ENCODE measurements around the gene ARL14EPL.

ARL14EPL gene

GRCh38 chr5:116032991-116033390, 719 bp downstream of the ARL14EPL start:
- peaks cover 12% of the 10 kb centered on the region for H3K4me1 Mint-ChIP-seq
- DNase-seq (no peak), ATAC-seq (no peak)
- no peak overlapping the region for H3K27ac Mint-ChIP-seq
- no peaks in the 10 kb centered on the region for H3K9me3 Mint-ChIP-seq
- H3K36me3 Mint-ChIP-seq (ENCODE audit: low read depth), result no peaks in the 10 kb centered on the region
- no peak overlapping the region for H3K4me3 Mint-ChIP-seq
- H3K27me3 Mint-ChIP-seq, result peaks cover 14% of the 10 kb centered on the region

GRCh38 chr5:116035123-116035522, 2.9 kb downstream of the ARL14EPL start:
- Mint-ChIP-seq H3K36me3 (ENCODE audit: low read depth) (no peaks in the 10 kb centered on the region), H3K4me3 (no peak overlapping the region), H3K27ac (no peak overlapping the region), H3K4me1 (peaks cover 24% of the 10 kb centered on the region), H3K27me3 (peaks cover 19% of the 10 kb centered on the region), H3K9me3 (no peaks in the 10 kb centered on the region)
- ATAC-seq (no peak), DNase-seq (no peak)

- H3K36me3 Mint-ChIP-seq (ENCODE audit: low read depth), result no peaks in the 10 kb centered on the region
- no peak for ATAC-seq
- no peak overlapping the region for H3K4me3 Mint-ChIP-seq
- no peak for DNase-seq
- no peaks in the 10 kb centered on the region for H3K9me3 Mint-ChIP-seq
- peaks cover 18% of the 10 kb centered on the region for H3K27me3 Mint-ChIP-seq
- H3K27ac Mint-ChIP-seq, result no peak overlapping the region
- peaks cover 24% of the 10 kb centered on the region for H3K4me1 Mint-ChIP-seq
Measured at GRCh38 chr5:116037236-116037822, 5.1 kb downstream of the ARL14EPL start.

GRCh38 chr5:116038817-116039216, 6.5 kb downstream of the ARL14EPL start:
- Mint-ChIP-seq H3K27me3 (peaks cover 20% of the 10 kb centered on the region), H3K36me3 (ENCODE audit: low read depth) (no peaks in the 10 kb centered on the region), H3K4me3 (no peak overlapping the region), H3K9me3 (no peaks in the 10 kb centered on the region), H3K27ac (peak overlapping the region; percentile 36), H3K4me1 (peaks cover 19% of the 10 kb centered on the region)
- DNase-seq (peak; percentile 16), ATAC-seq (peak; percentile 54)

- no peak for ATAC-seq
- no peak overlapping the region for H3K27ac Mint-ChIP-seq
- peaks cover 13% of the 10 kb centered on the region for H3K27me3 Mint-ChIP-seq
Measured at GRCh38 chr5:116042375-116042774, 10.1 kb downstream of the ARL14EPL start.

GRCh38 chr5:116044073-116044472, 11.8 kb downstream of the ARL14EPL start:
- DNase-seq (no peak), ATAC-seq (no peak)
- Mint-ChIP-seq H3K36me3 (ENCODE audit: low read depth) (no peaks in the 10 kb centered on the region), H3K4me3 (no peak overlapping the region), H3K9me3 (no peaks in the 10 kb centered on the region), H3K27ac (no peak overlapping the region), H3K4me1 (peaks cover under 1% of the 10 kb centered on the region), H3K27me3 (peaks cover 9% of the 10 kb centered on the region)

More at GRCh38 chr5:116042375-116042774, 10.1 kb downstream of the ARL14EPL start:
- Mint-ChIP-seq H3K36me3 (ENCODE audit: low read depth) (no peaks in the 10 kb centered on the region), H3K9me3 (no peaks in the 10 kb centered on the region), H3K4me3 (no peak overlapping the region), H3K4me1 (peaks cover 16% of the 10 kb centered on the region)
- DNase-seq, result no peak

- no peak overlapping the region for H3K27ac Mint-ChIP-seq
- H3K36me3 Mint-ChIP-seq (ENCODE audit: low read depth), result no peaks in the 10 kb centered on the region
- ATAC-seq (no peak), DNase-seq (no peak)
- no peak overlapping the region for H3K4me3 Mint-ChIP-seq
- H3K4me1 Mint-ChIP-seq, result no peaks in the 10 kb centered on the region
- H3K9me3 Mint-ChIP-seq, result no peaks in the 10 kb centered on the region
- H3K27me3 Mint-ChIP-seq, result peaks cover 4% of the 10 kb centered on the region
Measured at GRCh38 chr5:116045821-116046220, 13.5 kb downstream of the ARL14EPL start.

GRCh38 chr5:116046261-116046660, 14.0 kb downstream of the ARL14EPL start:
- Mint-ChIP-seq H3K4me1 (no peaks in the 10 kb centered on the region), H3K9me3 (no peaks in the 10 kb centered on the region), H3K36me3 (ENCODE audit: low read depth) (no peaks in the 10 kb centered on the region), H3K27ac (no peak overlapping the region), H3K27me3 (peaks cover 7% of the 10 kb centered on the region), H3K4me3 (no peak overlapping the region)
- ATAC-seq (no peak), DNase-seq (no peak)

GRCh38 chr5:116046823-116047222, 14.6 kb downstream of the ARL14EPL start:
- Mint-ChIP-seq H3K27ac (no peak overlapping the region), H3K27me3 (peaks cover 5% of the 10 kb centered on the region), H3K9me3 (no peaks in the 10 kb centered on the region), H3K36me3 (ENCODE audit: low read depth) (no peaks in the 10 kb centered on the region), H3K4me1 (no peaks in the 10 kb centered on the region), H3K4me3 (no peak overlapping the region)
- ATAC-seq (no peak), DNase-seq (no peak)

GRCh38 chr5:116058346-116058936, 26.2 kb downstream of the ARL14EPL start:
- Mint-ChIP-seq H3K4me3 (no peak overlapping the region), H3K27me3 (peaks cover 9% of the 10 kb centered on the region), H3K4me1 (no peaks in the 10 kb centered on the region), H3K27ac (no peak overlapping the region), H3K9me3 (no peaks in the 10 kb centered on the region), H3K36me3 (ENCODE audit: low read depth) (no peaks in the 10 kb centered on the region)
- DNase-seq, result no peak
- ATAC-seq, result no peak

GRCh38 chr5:116062352-116062751, 30.1 kb downstream of the ARL14EPL start:
- ATAC-seq (no peak), DNase-seq (no peak)
- no peak overlapping the region for H3K4me3 Mint-ChIP-seq
- H3K9me3 Mint-ChIP-seq, result no peaks in the 10 kb centered on the region
- H3K27me3 Mint-ChIP-seq, result peaks cover 23% of the 10 kb centered on the region
- H3K4me1 Mint-ChIP-seq, result no peaks in the 10 kb centered on the region
- H3K36me3 Mint-ChIP-seq (ENCODE audit: low read depth), result no peaks in the 10 kb centered on the region
- H3K27ac Mint-ChIP-seq, result no peak overlapping the region

- Mint-ChIP-seq H3K27ac (no peak overlapping the region), H3K4me3 (no peak overlapping the region), H3K9me3 (no peaks in the 10 kb centered on the region), H3K36me3 (ENCODE audit: low read depth) (no peaks in the 10 kb centered on the region), H3K4me1 (no peaks in the 10 kb centered on the region), H3K27me3 (peaks cover 23% of the 10 kb centered on the region)
- no peak for DNase-seq
- no peak for ATAC-seq
Measured at GRCh38 chr5:116063950-116064349, 31.7 kb downstream of the ARL14EPL start.

GRCh38 chr5:116068028-116068632, 35.9 kb downstream of the ARL14EPL start:
- H3K27me3 Mint-ChIP-seq, result peaks cover 28% of the 10 kb centered on the region
- H3K27ac Mint-ChIP-seq, result no peak overlapping the region
- ATAC-seq (no peak), DNase-seq (no peak)
- no peaks in the 10 kb centered on the region for H3K9me3 Mint-ChIP-seq
- H3K36me3 Mint-ChIP-seq (ENCODE audit: low read depth), result no peaks in the 10 kb centered on the region
- no peak overlapping the region for H3K4me3 Mint-ChIP-seq
- H3K4me1 Mint-ChIP-seq, result no peaks in the 10 kb centered on the region

GRCh38 chr5:116071211-116071610, 38.9 kb downstream of the ARL14EPL start:
- Mint-ChIP-seq H3K4me3 (no peak overlapping the region), H3K27me3 (peaks cover 18% of the 10 kb centered on the region), H3K9me3 (peaks cover 13% of the 10 kb centered on the region), H3K27ac (no peak overlapping the region), H3K36me3 (ENCODE audit: low read depth) (peaks cover 4% of the 10 kb centered on the region), H3K4me1 (peaks cover 14% of the 10 kb centered on the region)
- no peak for ATAC-seq
- DNase-seq, result no peak

- H3K27me3 Mint-ChIP-seq, result peaks cover 10% of the 10 kb centered on the region
- ATAC-seq, result peak; percentile 29
- H3K4me3 Mint-ChIP-seq, result peak overlapping the region; percentile 60
- DNase-seq, result no peak
- peaks cover 15% of the 10 kb centered on the region for H3K9me3 Mint-ChIP-seq
- H3K27ac Mint-ChIP-seq, result peak overlapping the region; percentile 63
- peaks cover 27% of the 10 kb centered on the region for H3K4me1 Mint-ChIP-seq
- peaks cover 4% of the 10 kb centered on the region for H3K36me3 Mint-ChIP-seq (ENCODE audit: low read depth)
Measured at GRCh38 chr5:116075191-116075831, 43.0 kb downstream of the ARL14EPL start.
